ENCODE measurements around the gene WDR45.

GRCh38 chrX:49042581-49043219, 37.0 kb downstream of the WDR45 start:
- TF ChIP-seq CTCF (conservative IDR thresholded peaks at IDR 0.05): no peak
- peak; percentile 72 for TF ChIP-seq ZFX (IDR thresholded peaks at IDR 0.05)
